HG03469 (cell line): ENCODE results near the gene EFHD2.
"Not testable (repeated sequence)": the region's sequence is repeated elsewhere in the genome, so short reads cannot be mapped to it uniquely, and the experiment has no call there.

Source experiments
- ATAC-seq: cut with Tn5 transposase; IDR thresholded peaks from one replicate; pipeline ENCODE4 v1.9.1; 2021; ENCODE audit warnings: mild to moderate bottlenecking, moderate library complexity, moderate number of reproducible peaks; ENCODE audit not compliant: unreplicated experiment

Gene EFHD2

GRCh38 chr1:15386164-15386749 is 23.4 kb upstream of the EFHD2 start:
- no peak for ATAC-seq

DNA sequence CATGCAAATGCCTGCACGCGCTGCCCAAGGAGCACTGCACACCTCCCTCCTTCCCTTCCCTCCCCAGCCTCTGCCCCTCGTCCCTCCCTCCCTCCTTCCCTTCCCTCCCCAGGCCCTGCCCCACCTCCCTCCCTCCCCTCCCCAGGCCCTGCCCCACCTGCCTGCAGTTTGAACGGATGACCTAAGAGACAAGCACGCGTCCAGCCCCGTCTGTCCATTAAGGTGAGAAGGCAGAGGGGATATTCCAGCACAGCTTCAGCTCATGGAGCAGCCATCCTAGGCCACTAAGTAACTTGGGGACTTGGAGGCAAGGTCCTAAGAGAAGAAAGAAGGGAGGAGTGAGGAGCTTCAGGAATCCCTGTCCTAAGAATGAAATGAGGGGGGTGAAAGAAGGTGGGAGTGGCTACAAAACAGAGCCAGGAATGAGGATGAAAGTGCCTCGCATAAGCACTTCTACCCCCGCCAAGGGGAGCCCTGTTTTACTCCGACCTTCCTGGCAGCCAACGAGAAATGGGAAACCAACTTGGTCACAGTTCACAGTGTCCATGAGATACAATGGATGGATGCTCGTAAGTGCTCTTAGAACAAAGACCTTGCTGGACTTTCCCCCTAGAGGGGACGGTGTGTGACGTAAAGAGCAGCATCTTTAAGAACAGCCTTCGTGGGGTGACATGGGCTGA is 21.3 kb upstream of the EFHD2 start:
- ATAC-seq = no peak

GRCh38 chr1:15389828-15390227 is 19.9 kb upstream of the EFHD2 start:
- not testable (repeated sequence) for ATAC-seq

DNA sequence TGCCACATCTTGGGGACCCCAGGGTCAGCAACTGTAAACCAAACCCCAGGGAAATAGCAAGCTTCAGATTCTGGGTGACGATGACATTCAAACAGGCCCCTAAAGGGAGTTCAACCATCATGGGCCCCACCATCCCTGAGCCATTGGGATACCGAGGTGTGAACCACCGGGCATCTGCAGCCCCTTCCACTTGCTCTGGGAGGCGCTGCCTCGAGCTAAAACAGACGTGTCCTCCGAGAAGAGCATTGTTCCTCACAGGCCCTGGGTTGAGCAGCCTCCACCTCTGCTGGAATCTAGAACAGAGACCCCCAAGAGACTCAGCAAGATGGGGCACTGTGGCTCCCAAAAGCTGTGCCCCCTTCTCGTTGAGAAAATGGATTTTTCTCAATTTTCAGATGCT is 19.0 kb upstream of the EFHD2 start:
- ATAC-seq = no peak

DNA sequence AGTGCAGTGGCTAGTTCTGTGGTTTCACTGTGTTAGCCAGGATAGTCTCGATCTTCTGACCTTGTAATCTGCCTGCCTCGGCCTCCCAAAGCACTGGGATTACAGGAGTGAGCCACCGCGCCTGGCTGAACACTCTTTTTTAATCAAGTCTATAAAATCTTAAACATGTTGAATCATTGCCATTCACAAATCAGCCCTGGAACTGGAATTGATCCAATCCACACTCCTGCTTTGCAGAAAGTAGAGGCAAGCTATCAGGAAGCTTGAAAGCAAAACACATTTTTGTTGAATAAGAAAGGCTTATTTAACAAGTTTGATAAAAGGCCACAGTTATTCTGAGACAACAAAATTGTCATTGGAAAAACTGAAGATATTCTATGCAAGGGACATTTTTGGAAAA is 18.3 kb upstream of the EFHD2 start:
- ATAC-seq = no peak

DNA sequence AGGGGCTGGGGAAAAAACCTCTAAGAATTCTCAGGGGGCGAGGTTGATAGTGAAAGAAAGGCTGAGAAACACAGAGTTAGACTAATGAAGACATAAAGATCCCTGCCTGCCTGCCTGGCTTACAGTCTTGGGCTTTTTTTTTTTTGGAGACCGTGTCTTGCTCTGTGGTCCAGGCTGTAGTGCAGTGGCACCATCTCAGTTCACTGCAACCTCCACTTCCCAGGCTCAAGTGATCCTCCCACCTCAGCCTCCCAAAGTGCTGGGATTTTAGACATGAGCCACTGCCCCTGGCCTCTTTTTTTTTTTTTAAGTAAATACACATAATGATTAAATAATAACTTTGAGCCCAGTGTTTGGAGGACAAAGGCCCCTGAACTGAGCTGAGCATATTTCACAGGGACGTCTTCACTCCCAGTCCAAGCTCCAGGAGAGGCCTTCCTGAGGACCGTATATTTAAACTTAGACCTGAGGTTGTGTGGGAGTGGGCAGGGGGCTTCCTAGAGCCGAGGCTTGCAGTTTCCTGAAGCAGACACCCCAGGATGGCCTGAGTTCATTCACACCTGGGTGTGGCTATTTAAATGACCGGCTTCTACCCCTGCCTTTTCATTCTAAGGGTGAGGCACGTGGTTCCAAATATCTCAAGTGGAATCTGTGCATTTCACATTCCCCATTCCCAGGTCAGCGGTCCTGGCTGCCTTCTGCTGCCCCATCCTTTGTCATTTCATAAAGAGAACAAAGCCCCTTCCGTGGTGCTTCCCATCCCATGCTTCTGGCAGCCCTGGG is 16.0 kb upstream of the EFHD2 start:
- no peak for ATAC-seq

DNA sequence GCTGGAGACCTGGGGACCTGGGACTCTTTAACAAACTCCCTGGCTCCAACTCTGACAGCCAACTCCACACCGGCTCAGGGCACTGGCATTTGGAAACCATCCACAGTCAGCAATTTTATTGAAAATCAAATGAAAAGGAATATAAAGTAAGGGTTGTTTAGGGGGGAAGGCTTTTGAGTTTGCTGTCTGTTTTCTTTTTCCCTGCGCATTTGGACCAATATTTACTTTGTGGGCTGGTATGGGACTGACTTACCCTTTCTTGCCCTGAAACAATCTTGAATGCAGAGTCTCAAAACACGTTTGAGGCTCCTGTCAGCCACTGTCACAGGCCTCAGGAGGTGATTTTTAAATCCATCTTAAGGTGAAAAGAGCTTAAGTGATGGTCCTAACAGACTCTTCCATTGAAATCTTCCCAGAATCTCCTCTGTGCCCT is 15.4 kb upstream of the EFHD2 start:
- ATAC-seq = no peak

DNA sequence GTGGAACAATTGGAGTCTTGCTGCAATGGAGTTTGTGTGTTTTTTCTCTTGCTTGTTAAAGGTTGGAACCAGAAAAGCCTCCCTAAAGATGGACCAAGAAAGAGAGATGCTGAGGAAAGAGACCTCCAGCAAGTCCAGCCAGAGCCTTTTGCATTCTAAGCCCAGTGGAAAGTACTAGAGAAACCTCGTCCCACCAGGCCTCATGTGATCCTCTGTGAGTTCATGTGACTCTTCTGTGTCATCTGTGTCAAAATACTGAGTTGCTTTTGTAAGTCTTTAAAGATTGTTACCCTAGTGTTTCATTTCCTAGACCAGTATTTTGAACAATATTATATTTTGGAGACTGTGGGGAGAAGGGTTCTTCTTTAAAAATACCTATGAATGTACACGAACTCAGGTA is 12.5 kb upstream of the EFHD2 start:
- ATAC-seq = no peak

DNA sequence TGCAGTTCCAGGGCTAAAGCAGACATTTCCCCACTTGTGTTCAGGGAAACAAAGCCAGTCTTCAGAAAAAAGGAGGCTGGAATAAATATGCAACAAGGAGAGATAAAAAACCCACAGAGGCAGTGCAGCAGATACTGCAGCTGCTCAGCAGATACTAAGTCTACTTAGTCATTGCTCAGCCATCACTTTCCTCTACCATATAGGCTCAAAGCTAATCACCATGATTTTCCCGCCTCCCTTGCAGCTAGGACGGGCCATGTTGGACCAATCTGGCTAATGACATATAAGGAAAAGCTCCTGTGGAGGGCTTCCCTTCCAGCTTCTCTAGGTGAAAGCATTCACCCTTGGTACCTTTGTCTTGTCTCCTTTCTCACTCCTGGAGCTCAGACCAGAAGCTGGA is 10.0 kb upstream of the EFHD2 start:
- ATAC-seq = no peak

DNA sequence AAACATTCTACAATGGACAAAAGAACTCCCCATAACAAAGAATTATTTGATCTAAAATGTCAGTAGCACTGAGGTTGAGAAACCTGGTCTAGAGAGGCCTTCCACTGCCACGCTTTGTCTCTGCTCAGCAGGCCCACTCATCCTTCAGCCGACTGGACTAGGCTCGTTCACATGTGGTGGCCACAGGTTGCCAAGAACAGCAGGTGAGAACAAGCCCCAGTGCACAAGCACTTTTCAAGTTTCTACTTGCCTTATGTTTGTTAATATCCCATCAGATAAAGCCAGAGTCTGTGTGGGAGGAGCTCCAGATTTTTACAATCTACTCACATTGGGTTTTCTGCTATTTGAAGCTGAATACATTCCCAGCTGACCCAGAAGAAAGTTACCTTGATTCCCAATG is 9.1 kb upstream of the EFHD2 start:
- ATAC-seq = no peak

GRCh38 chr1:15401391-15402055 is 8.2 kb upstream of the EFHD2 start:
- ATAC-seq = no peak

DNA sequence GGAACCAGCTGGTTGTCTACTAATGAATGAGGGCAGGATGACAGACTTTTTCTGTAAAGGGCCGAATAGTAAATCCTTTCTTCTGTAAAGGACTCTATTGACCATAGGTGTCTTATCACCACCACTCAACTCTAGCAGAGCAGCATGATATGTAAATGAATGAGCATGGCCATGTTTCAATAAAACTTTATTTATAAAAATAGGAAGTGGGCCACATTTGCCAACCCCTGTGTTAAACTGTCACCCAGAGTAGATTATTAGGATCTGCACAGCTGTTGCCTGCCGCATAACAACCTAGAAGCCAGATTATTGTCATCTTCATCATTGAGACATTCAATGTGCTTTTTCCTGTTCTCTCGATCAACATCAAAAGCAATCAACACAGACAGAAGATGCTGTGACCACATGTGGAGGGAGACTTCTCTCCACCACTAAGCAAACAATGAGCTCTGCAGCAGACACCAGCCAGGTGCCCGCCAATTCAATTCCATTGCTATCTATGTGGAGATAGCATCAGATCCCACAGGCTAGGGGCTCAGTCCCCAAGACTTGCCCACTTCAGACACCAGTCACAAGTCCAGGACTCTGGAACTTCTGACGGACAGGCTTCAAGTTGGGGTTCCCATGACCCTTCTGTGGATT is 6.8 kb upstream of the EFHD2 start:
- no peak for ATAC-seq

- ATAC-seq = no peak
Observed at GRCh38 chr1:15403962-15404580, 5.6 kb upstream of the EFHD2 start.

DNA sequence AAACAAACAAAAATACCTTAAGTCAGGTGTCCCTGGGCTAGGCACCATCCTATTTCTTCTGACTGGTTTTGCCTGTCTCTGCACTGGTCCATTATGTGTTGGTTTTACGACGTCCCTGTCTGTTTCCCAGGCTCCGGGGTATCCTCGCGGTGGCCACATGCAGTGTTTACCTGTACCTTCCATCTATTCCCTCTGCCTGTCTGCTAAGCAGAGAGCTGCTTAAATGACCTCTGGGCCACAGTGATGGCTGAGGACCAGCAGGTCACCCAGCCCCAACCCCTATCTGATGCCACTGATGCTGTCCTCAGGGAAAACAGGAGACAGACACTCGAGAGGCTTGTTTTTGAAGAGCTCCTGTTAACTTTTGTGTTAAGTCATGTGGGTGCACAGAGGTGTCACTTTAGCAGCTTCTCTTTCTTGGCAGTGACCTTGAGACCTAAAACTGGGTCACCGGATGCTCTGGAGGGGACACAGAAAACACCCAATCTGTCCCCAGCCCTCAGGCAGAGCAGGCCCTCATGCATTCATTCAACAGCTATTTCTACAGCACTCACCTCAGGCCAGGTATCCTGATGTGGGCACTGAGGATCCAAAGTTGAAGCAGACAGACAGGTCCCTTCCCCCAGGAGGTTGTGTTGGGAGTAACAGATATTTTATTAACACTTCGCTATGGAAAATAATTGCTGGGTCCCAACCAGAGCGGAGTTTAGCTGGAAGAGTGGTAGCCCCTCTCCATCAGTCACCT is 4.4 kb upstream of the EFHD2 start:
- ATAC-seq = no peak

DNA sequence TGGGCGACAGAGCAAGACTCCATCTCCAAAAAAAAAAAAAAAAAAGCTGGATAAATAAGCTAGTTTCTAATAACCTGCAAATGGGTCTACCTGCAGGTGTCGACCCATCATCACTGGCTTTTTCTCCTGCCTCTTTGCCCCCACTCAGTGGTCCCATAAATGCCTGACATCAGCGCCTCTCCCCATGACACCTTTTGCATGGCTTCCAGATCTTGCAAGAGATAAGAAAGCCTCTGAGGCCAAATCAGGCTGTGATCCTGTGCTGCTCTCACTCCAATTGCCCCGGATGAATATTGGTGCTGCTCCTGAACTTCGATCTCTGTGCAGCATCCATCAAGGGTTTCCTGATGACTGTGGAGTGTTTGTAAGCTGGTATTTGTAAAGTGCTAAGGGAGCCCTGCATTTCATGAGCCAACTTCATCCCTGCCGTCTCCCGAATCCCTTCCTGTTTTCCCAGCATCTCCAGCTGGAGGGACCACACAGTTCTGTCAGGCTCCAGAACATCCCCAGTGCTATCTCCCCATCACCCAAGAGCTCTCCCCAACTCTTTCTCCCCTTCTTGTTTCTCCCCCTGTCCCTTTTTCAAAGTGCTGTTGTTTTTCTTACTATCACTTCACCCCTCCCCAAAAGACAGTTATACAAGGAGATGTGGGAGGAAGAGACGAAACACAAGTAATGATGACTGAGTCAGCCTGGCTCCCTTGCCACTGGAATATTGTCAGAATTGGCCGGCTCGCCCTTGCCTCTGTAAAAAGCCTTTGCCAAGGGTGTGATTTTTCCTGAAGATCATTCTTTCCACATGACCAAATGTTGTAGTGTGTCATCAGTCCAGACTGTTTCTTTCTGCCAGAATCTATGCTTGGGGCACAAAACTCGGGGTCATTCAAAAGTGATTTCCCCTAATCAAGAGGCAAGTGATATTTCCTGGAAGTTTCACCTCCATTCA is 2.8 kb upstream of the EFHD2 start:
- no peak for ATAC-seq

GRCh38 chr1:15407580-15407979 is 2.1 kb upstream of the EFHD2 start:
- ATAC-seq = no peak

DNA sequence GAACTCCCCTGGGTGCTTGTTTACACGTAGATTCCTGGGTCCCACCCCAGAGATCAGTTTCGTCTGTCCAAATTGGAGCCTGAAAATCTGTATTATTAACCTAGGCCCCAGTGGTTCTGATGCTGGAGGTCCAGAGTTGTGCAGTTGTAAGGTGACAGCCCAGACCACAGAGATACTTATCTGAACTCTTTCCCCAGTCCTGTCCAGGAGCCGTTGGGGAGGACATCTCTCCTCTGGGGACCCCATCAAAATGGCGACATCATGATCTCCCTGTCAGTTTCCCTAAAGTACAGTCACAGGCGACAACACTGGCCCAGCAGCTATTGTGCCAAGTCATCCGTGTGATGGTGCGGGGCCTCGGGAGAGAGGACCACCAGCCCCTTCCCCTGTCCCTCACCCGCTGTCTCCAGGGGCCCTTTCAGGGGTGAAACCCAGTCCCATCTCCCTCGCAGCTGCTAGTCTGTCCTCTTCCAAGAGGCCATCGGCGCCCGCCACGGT is 749 bp upstream of the EFHD2 start:
- ATAC-seq = no peak

DNA sequence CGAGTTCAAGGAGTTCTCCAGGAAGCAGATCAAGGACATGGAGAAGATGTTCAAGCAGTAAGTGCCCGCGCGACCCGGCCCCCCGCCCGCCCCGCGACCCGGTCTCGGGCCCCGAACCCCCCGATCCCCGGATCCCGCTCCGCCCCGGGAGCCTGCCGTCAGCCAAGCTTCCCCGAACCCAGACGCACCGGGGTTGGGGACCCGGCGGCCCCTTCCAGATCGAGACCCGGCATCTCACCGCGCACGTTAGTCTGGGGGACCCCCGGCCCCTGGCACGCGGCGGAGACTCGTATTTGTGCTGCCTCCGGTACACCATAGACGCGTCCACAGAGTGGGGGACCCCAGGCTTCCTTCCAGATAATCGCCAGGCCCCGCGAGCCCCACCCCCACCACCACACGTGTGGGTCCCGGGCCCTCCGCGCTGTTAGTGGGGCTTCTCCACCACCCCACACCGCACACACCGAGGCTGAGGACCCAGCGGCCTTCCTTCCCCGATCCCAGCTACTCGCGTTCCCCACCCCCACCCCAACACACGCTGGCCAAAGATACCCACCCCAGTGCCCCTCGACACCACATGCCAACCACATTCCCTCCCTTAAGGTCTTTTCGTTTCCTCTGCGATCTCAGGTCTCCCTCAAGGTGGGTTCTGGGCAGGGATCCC is 665 bp downstream of the EFHD2 start:
- no peak for ATAC-seq
